ENCODE results near the gene FBXO17. TPM values are rescaled to one million over a fixed set of nuclear protein-coding genes. Genes with fewer than 3 reads are reported as not detected.
"Not testable (repeated sequence)": the region's sequence is repeated elsewhere in the genome, so short reads cannot be mapped to it uniquely, and the experiment has no call there.

FBXO17 gene
- total and polyA plus RNA-seq, 4 experiments from 2014 or later, result not detected

- peaks cover 0 to 4% (median 2%) of the 10 kb centered on the region in 4 donors for H3K4me1 Mint-ChIP-seq
- H3K9me3 Mint-ChIP-seq, result peaks cover 0 to 2% (median 0%) of the 10 kb centered on the region in 8 donors
- no peak overlapping the region for H3K4me3 Mint-ChIP-seq
- H3K27ac Mint-ChIP-seq, result no peak overlapping the region
- CTCF ChIA-PET (ENCODE audit: partially characterized antibody), result no interaction called here
- H3K27me3 Mint-ChIP-seq, result peaks cover 13 to 15% of the 10 kb centered on the region in 2 donors
- Histone ChIP-seq H3K4me3 (ENCODE audit: low read length in 2 of 2) (no peak overlapping the region), H3K4me1 (ENCODE audit: insufficient read depth, low read length) (no peaks in the 10 kb centered on the region), H3K9me3 (ENCODE audit: control insufficient read depth in 1 of 2, low read length in 2 of 2) (no peaks in the 10 kb centered on the region), H3K27ac (ENCODE audit: low read depth, low read length) (no peak overlapping the region), H3K36me3 (ENCODE audit: insufficient read depth, low read length) (no peaks in the 10 kb centered on the region), H3K27me3 (ENCODE audit: insufficient read depth, low read length) (no peaks in the 10 kb centered on the region)
- no peaks in the 10 kb centered on the region for H3K36me3 Mint-ChIP-seq
- intact Hi-C loops (cut with micrococcal nuclease), result no loop called here
- no peak for DNase-seq
- POLR2A ChIA-PET (ENCODE audit: partially characterized antibody), result no interaction called here
Measured at GRCh38 chr19:39008137-39008536, 32.6 kb upstream of the FBXO17 start.

DNA sequence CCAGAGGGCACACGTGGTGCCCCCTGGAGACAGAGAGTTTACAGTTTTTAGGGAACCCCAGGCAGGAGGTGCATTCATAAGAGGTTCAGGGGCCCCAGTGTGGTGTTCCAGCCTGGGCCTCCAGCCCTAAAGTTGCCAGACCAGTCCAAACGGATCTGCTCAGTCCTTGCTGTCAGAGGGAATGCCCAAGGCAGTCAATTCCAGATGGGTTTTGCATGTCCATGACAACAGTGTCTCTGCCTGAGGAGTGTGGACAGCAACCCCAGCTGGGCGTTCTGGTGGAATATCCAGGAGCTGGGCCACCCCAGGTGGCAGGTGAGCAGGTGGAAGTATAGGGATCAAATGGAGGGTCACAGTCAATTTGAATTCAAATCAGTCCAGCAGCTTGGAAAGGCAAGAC, 31.6 kb upstream of the FBXO17 start:
- Histone ChIP-seq H3K4me1 (ENCODE audit: insufficient read depth, low read length) (no peaks in the 10 kb centered on the region), H3K36me3 (ENCODE audit: insufficient read depth, low read length) (no peaks in the 10 kb centered on the region), H3K9me3 (ENCODE audit: control insufficient read depth in 1 of 2, low read length in 2 of 2) (no peaks in the 10 kb centered on the region), H3K27ac (ENCODE audit: low read depth, low read length) (no peak overlapping the region), H3K27me3 (ENCODE audit: insufficient read depth, low read length) (no peaks in the 10 kb centered on the region), H3K4me3 (ENCODE audit: low read length in 2 of 2) (no peak overlapping the region)
- intact Hi-C loops (cut with micrococcal nuclease), result no loop called here
- H3K27me3 Mint-ChIP-seq, result peaks cover 17% of the 10 kb centered on the region in 2 donors
- ChIA-PET POLR2A (ENCODE audit: partially characterized antibody) (interaction anchor here (0.7 kb wide), 1 partner anchor 56 kb away, joined by 3 read pairs; no protein-coding TSS in a partner anchor), CTCF (ENCODE audit: partially characterized antibody) (no interaction called here)
- H3K4me3 Mint-ChIP-seq, result no peak overlapping the region
- DNase-seq, result no peak
- H3K4me1 Mint-ChIP-seq, result peaks cover 0 to 4% (median 2%) of the 10 kb centered on the region in 4 donors
- H3K27ac Mint-ChIP-seq, result no peak overlapping the region
- H3K9me3 Mint-ChIP-seq, result peaks cover 0 to 2% (median 0%) of the 10 kb centered on the region in 8 donors
- no peaks in the 10 kb centered on the region for H3K36me3 Mint-ChIP-seq

DNA sequence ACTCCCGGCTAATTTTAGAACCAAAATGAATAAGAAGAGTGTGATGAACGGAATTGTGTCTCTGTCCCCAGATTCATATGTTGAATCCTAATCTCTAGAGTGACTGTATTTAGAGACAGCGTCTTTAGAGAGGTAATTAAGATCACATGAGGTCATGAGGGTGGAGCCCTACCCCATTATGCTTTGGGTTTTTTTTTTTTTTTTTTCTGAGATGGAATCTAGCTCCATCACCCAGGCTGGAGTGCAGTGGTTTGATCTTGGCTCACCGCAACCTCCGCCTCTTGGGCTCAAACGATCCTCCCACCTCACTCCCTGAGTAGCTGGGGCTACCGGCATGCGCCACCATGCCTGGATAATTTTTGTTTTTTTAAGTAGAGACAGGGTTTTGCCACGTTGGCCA, 28.9 kb upstream of the FBXO17 start:
- intact Hi-C loops (cut with micrococcal nuclease), result no loop called here
- H3K27ac Mint-ChIP-seq, result no peak overlapping the region
- H3K36me3 Mint-ChIP-seq, result no peaks in the 10 kb centered on the region
- H3K27me3 ChIP-seq (ENCODE audit: insufficient read depth, low read length), result no peaks in the 10 kb centered on the region
- peaks cover 0 to 4% (median 2%) of the 10 kb centered on the region in 4 donors for H3K4me1 Mint-ChIP-seq
- CTCF ChIA-PET (ENCODE audit: partially characterized antibody), result no interaction called here
- POLR2A ChIA-PET (ENCODE audit: partially characterized antibody), result no interaction called here
- no peak overlapping the region for H3K4me3 Mint-ChIP-seq
- H3K9me3 Mint-ChIP-seq, result peaks cover 0 to 2% (median 0%) of the 10 kb centered on the region in 8 donors
- no peak for DNase-seq
- H3K4me1 ChIP-seq (ENCODE audit: insufficient read depth, low read length), result no peaks in the 10 kb centered on the region
- no peaks in the 10 kb centered on the region for H3K36me3 ChIP-seq (ENCODE audit: insufficient read depth, low read length)
- no peaks in the 10 kb centered on the region for H3K9me3 ChIP-seq (ENCODE audit: control insufficient read depth in 1 of 2, low read length in 2 of 2)
- no peak overlapping the region for H3K4me3 ChIP-seq (ENCODE audit: low read length in 2 of 2)
- H3K27ac ChIP-seq (ENCODE audit: low read depth, low read length), result no peak overlapping the region
- H3K27me3 Mint-ChIP-seq, result peaks cover 17% of the 10 kb centered on the region in 2 donors

DNA sequence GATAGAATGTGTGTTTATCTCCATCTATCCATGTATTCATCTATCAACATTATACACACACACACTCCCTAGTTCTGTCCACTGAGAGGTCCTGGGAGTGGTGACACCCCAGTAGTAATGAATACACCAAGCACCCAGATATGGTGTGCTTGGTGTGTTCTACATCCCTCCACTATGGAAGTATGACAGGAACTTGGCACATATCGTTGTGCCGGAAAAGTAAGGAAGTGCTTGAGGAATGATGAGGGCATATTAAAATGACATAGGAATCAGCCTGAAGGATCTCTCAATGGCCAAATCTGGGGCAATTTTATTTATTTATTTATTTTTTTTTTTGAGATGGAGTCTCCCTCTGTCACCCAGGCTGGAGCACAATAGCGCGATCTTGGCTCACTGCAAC, 28.3 kb upstream of the FBXO17 start:
- H3K27ac ChIP-seq (ENCODE audit: low read depth, low read length), result no peak overlapping the region
- no peak overlapping the region for H3K4me3 Mint-ChIP-seq
- H3K36me3 ChIP-seq (ENCODE audit: insufficient read depth, low read length), result no peaks in the 10 kb centered on the region
- H3K27me3 ChIP-seq (ENCODE audit: insufficient read depth, low read length), result no peaks in the 10 kb centered on the region
- intact Hi-C loops (cut with micrococcal nuclease), result no loop called here
- no peak for DNase-seq
- H3K27me3 Mint-ChIP-seq, result peaks cover 17 to 21% of the 10 kb centered on the region in 2 donors
- ChIA-PET CTCF (ENCODE audit: partially characterized antibody) (no interaction called here), POLR2A (ENCODE audit: partially characterized antibody) (no interaction called here)
- no peak overlapping the region for H3K27ac Mint-ChIP-seq
- H3K9me3 Mint-ChIP-seq, result peaks cover 0 to 2% (median 0%) of the 10 kb centered on the region in 8 donors
- no peak overlapping the region for H3K4me3 ChIP-seq (ENCODE audit: low read length in 2 of 2)
- H3K9me3 ChIP-seq (ENCODE audit: control insufficient read depth in 1 of 2, low read length in 2 of 2), result no peaks in the 10 kb centered on the region
- no peaks in the 10 kb centered on the region for H3K4me1 ChIP-seq (ENCODE audit: insufficient read depth, low read length)
- no peaks in the 10 kb centered on the region for H3K36me3 Mint-ChIP-seq
- peaks cover 0 to 4% (median 2%) of the 10 kb centered on the region in 4 donors for H3K4me1 Mint-ChIP-seq

DNA sequence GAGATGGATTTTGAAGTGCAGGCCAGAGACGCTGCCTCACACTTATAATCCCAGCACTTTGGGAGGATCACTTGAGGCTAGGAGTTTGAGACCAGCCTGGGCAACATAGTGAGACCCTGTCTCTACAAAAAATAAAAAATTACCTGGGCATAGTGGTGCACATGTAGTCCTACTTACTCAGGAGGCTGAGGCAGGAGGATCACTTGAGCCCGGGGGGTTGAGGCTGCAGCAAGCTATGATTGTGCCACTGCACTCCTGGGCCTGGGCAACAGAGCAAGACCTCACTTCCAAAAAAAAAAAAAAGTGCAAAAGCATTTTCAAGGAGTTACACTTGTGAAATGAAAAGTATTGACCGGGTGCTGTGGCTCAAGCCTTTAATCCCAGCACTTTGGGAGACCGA, 27.6 kb upstream of the FBXO17 start:
- Mint-ChIP-seq H3K9me3 (no peaks in the 10 kb centered on the region), H3K4me3 (no peak overlapping the region), H3K27ac (no peak overlapping the region), H3K4me1 (peaks cover 0 to 4% (median 2%) of the 10 kb centered on the region in 4 donors), H3K27me3 (peaks cover 14 to 22% of the 10 kb centered on the region in 2 donors), H3K36me3 (no peaks in the 10 kb centered on the region)
- CTCF ChIA-PET (ENCODE audit: partially characterized antibody), result no interaction called here
- H3K4me1 ChIP-seq (ENCODE audit: insufficient read depth, low read length), result no peaks in the 10 kb centered on the region
- H3K36me3 ChIP-seq (ENCODE audit: insufficient read depth, low read length), result no peaks in the 10 kb centered on the region
- intact Hi-C loops (cut with micrococcal nuclease), result no loop called here
- H3K9me3 ChIP-seq (ENCODE audit: control insufficient read depth in 1 of 2, low read length in 2 of 2), result no peaks in the 10 kb centered on the region
- no peak overlapping the region for H3K27ac ChIP-seq (ENCODE audit: low read depth, low read length)
- POLR2A ChIA-PET (ENCODE audit: partially characterized antibody), result no interaction called here
- no peak overlapping the region for H3K4me3 ChIP-seq (ENCODE audit: low read length in 2 of 2)
- no peaks in the 10 kb centered on the region for H3K27me3 ChIP-seq (ENCODE audit: insufficient read depth, low read length)
- no peak for DNase-seq

- Mint-ChIP-seq H3K4me1 (no peaks in the 10 kb centered on the region), H3K27ac (no peak overlapping the region), H3K27me3 (peaks cover 12 to 20% of the 10 kb centered on the region in 2 donors), H3K4me3 (no peak overlapping the region), H3K9me3 (no peaks in the 10 kb centered on the region), H3K36me3 (no peaks in the 10 kb centered on the region)
- no peak for DNase-seq
- no peaks in the 10 kb centered on the region for H3K36me3 ChIP-seq (ENCODE audit: insufficient read depth, low read length)
- ChIA-PET POLR2A (ENCODE audit: partially characterized antibody) (no interaction called here), CTCF (ENCODE audit: partially characterized antibody) (no interaction called here)
- H3K27me3 ChIP-seq (ENCODE audit: insufficient read depth, low read length), result no peaks in the 10 kb centered on the region
- intact Hi-C loops (cut with micrococcal nuclease), result no loop called here
- H3K27ac ChIP-seq (ENCODE audit: low read depth, low read length), result no peak overlapping the region
- no peaks in the 10 kb centered on the region for H3K9me3 ChIP-seq (ENCODE audit: control insufficient read depth in 1 of 2, low read length in 2 of 2)
- H3K4me1 ChIP-seq (ENCODE audit: insufficient read depth, low read length), result no peaks in the 10 kb centered on the region
- no peak overlapping the region for H3K4me3 ChIP-seq (ENCODE audit: low read length in 2 of 2)
Measured at GRCh38 chr19:39001041-39001440, 25.5 kb upstream of the FBXO17 start.

GRCh38 chr19:38997576-38997975, 22.0 kb upstream of the FBXO17 start:
- H3K27me3 ChIP-seq (ENCODE audit: insufficient read depth, low read length); H3K4me1 Mint-ChIP-seq; H3K27ac Mint-ChIP-seq; DNase-seq; CTCF ChIA-PET (ENCODE audit: partially characterized antibody); H3K36me3 Mint-ChIP-seq; POLR2A ChIA-PET (ENCODE audit: partially characterized antibody); H3K9me3 ChIP-seq (ENCODE audit: control insufficient read depth in 1 of 2, low read length in 2 of 2); H3K9me3 Mint-ChIP-seq; H3K36me3 ChIP-seq (ENCODE audit: insufficient read depth, low read length); H3K4me1 ChIP-seq (ENCODE audit: insufficient read depth, low read length); H3K27ac ChIP-seq (ENCODE audit: low read depth, low read length); intact Hi-C loops (cut with micrococcal nuclease); H3K4me3 ChIP-seq (ENCODE audit: low read length in 2 of 2): not testable (repeated sequence)
- Mint-ChIP-seq H3K27me3 (peaks cover 3 to 12% of the 10 kb centered on the region in 2 donors), H3K4me3 (peak overlapping the region in 1 of 8 donors; percentile 27)

GRCh38 chr19:38993271-38993670, 17.7 kb upstream of the FBXO17 start:
- H3K27ac ChIP-seq (ENCODE audit: low read depth, low read length), result no peak overlapping the region
- H3K9me3 ChIP-seq (ENCODE audit: control insufficient read depth in 1 of 2, low read length in 2 of 2), result no peaks in the 10 kb centered on the region
- no peaks in the 10 kb centered on the region for H3K27me3 ChIP-seq (ENCODE audit: insufficient read depth, low read length)
- ChIA-PET CTCF (ENCODE audit: partially characterized antibody) (interaction anchor here (1.2 kb wide), 1 partner anchor 31 kb away, joined by 4 read pairs; no protein-coding TSS in a partner anchor), POLR2A (ENCODE audit: partially characterized antibody) (no interaction called here)
- H3K36me3 ChIP-seq (ENCODE audit: insufficient read depth, low read length), result no peaks in the 10 kb centered on the region
- DNase-seq, result no peak
- Mint-ChIP-seq H3K4me3 (no peak overlapping the region), H3K9me3 (peaks cover 0 to 6% (median 0%) of the 10 kb centered on the region in 8 donors), H3K36me3 (no peaks in the 10 kb centered on the region), H3K27me3 (peaks cover 17 to 22% of the 10 kb centered on the region in 2 donors), H3K27ac (no peak overlapping the region), H3K4me1 (no peaks in the 10 kb centered on the region)
- no peak overlapping the region for H3K4me3 ChIP-seq (ENCODE audit: low read length in 2 of 2)
- intact Hi-C loops (cut with micrococcal nuclease), result no loop called here
- H3K4me1 ChIP-seq (ENCODE audit: insufficient read depth, low read length), result no peaks in the 10 kb centered on the region
